SK-N-SH treated with all-trans-retinoic acid at 6 μM for 48 hours (cell line): ENCODE measurements around the gene CREB3L2.

Experiments used
- CSRNP3 ChIP-seq: fragments of 250-450 bp; sonication (Bioruptor Pico); IDR thresholded peaks from 2 replicates; pipeline ENCODE4 v1.5.1; 2021; ENCODE audit warnings: mild to moderate bottlenecking, moderate library complexity
- POU6F1 ChIP-seq: fragments of 250-450 bp; sonication (Bioruptor Pico); IDR thresholded peaks from 2 replicates; pipeline ENCODE4 v1.8.0; 2021; ENCODE audit warnings: low read depth, mild to moderate bottlenecking, moderate library complexity, borderline replicate concordance
- RARB ChIP-seq: fragments of 250-450 bp; sonication (Bioruptor Pico); IDR thresholded peaks from 2 replicates; pipeline ENCODE4 v1.8.0; 2021; ENCODE audit warnings: mild to moderate bottlenecking, moderate library complexity
- TF ChIP-seq, protein P1 (sequence below): fragments of 250-450 bp; sonication (Bioruptor Pico); IDR thresholded peaks from 2 replicates; pipeline ENCODE4 v1.8.0; 2020; ENCODE audit warnings: mild to moderate bottlenecking, moderate library complexity, borderline replicate concordance

DNA sequence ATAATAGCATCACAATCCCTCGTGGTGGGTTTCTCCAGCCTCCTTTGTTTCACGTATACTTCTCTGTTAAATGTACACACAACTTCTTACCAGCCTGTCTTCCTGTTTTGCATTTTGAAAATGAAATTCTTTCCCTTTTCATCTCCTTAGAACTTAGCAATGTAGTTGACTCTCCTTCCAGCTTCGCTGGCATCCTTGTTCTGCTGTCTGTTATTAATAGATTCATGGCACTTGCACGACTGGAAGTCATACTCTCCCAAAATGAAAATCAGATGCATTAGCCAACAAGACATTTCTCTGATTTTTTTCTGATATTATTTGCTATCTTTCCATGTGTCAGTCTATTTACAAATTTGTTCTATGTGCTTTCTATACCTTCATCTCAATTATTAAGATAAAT, 3.0 kb upstream of the CREB3L2 start:
- TF ChIP-seq POU6F1 = no peak
- TF ChIP-seq RARB (CRISPR knock-in tag) = no peak
- TF ChIP-seq, protein P1, sequence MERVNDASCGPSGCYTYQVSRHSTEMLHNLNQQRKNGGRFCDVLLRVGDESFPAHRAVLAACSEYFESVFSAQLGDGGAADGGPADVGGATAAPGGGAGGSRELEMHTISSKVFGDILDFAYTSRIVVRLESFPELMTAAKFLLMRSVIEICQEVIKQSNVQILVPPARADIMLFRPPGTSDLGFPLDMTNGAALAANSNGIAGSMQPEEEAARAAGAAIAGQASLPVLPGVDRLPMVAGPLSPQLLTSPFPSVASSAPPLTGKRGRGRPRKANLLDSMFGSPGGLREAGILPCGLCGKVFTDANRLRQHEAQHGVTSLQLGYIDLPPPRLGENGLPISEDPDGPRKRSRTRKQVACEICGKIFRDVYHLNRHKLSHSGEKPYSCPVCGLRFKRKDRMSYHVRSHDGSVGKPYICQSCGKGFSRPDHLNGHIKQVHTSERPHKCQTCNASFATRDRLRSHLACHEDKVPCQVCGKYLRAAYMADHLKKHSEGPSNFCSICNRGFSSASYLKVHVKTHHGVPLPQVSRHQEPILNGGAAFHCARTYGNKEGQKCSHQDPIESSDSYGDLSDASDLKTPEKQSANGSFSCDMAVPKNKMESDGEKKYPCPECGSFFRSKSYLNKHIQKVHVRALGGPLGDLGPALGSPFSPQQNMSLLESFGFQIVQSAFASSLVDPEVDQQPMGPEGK (CRISPR knock-in tag) = no peak
- no peak for TF ChIP-seq CSRNP3 (CRISPR knock-in tag)
